VCaP (cell line): ENCODE results near the gene FAM181A.

Source experiments
- H3K27ac ChIP-seq: fragments of 450-650 bp; 2 replicates; pipeline ENCODE4 v1.5.1; 2017
- CTCF ChIP-seq: fragments of 450-650 bp; conservative IDR thresholded peaks from 2 replicates; pipeline ENCODE4 v1.5.1; 2017; ENCODE audit warnings: mild to moderate bottlenecking, moderate library complexity

FAM181A gene

GRCh38 chr14:93889739-93890483 lies 37.2 kb upstream of the FAM181A start:
- H3K27ac ChIP-seq: no peak overlapping the region
- no peak for TF ChIP-seq CTCF

GRCh38 chr14:93891756-93892504 lies 35.2 kb upstream of the FAM181A start:
- no peak for TF ChIP-seq CTCF
- H3K27ac ChIP-seq: no peak overlapping the region

- no peak for TF ChIP-seq CTCF
- H3K27ac ChIP-seq: no peak overlapping the region
Measured at GRCh38 chr14:93892505-93892839, 34.7 kb upstream of the FAM181A start.

- no peak overlapping the region for H3K27ac ChIP-seq
- TF ChIP-seq CTCF: peak; percentile 96
Measured at GRCh38 chr14:93892923-93893558, 34.1 kb upstream of the FAM181A start.

GRCh38 chr14:93893661-93894261 lies 33.4 kb upstream of the FAM181A start:
- H3K27ac ChIP-seq: no peak overlapping the region
- no peak for TF ChIP-seq CTCF

GRCh38 chr14:93895023-93895604 lies 32.0 kb upstream of the FAM181A start:
- TF ChIP-seq CTCF: no peak
- no peak overlapping the region for H3K27ac ChIP-seq

- no peak overlapping the region for H3K27ac ChIP-seq
- no peak for TF ChIP-seq CTCF
Measured at GRCh38 chr14:93897476-93897845, 29.7 kb upstream of the FAM181A start.
